ENCODE measurements around the gene LRP5.

Gene LRP5

DNA sequence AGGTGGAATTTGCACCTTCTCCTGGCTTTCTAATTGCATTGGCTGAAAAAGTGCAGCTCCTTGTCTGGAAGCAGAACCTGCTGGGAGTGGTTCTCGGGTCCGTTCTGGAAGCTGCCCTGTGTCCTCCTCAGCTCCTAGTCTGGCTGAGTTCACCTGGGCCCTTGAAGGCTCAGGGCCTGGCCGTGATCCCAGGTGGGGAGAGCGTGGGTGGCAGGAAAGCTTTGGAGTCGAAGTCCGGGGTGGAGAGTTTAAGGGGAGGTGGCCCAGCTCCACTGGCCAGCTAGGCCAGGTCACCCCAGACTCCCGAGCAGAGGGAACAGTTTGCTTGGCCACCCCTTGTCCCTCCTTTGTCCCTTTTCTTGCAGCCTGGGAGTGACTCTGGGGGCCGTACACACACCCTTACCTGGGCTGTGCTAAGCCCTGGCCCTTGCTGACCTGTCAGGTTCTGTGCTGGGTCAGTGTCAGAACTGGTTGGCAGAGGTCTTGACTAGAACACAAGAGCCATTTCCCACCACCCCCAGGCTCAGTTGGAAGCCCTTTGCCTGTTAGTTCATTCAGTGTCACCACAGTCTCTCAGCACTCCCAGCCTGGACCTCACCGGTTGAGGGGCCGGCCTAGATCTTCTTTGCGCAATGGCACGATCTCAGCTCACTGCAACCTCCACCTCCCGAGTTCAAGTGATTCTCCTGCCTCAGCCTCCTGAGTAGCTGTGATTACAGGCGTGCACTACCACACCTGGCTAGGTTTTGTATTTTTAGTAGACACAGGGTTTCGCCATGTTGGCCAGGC is 37.3 kb downstream of the LRP5 start:
- no peak for DNase-seq

DNA sequence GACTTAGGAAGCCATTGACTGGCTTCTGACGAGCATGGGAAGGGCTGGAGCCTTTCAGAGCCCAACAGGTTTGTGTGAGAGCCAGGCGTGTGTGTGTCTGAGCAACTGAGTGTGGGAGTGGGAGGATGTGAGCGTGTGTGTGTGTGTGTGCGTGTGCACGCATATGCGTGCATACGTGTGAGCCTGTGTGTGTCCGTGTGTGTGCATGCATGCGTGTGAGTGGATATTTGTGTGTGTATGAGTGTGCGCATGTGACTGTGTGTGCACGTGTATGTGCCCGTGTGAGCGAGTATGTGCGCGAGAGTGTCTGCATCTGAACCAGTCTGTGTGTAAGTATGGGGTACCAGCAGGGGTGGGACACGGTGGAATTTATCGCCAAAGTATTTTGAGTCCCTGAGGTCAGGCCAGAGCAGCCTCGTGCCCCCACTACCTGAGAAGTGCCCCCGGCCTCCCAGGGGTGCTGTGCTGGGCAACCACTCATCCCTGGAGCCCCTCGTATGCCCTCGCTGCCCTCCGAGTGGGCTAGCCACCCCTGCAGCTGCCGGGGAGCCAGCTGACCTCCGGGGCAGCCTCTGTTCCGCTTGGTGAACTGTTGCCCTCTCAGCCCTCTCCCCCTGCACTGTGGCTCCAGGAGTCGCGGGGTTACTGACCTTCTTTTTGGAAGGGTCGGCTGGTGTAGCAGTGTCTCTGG is 38.5 kb downstream of the LRP5 start:
- no peak for DNase-seq

GRCh38 chr11:68351450-68352275 is 39.3 kb downstream of the LRP5 start:
- no peak for DNase-seq

- no peak for DNase-seq
Measured at GRCh38 chr11:68352591-68352990, 40.2 kb downstream of the LRP5 start.

DNA sequence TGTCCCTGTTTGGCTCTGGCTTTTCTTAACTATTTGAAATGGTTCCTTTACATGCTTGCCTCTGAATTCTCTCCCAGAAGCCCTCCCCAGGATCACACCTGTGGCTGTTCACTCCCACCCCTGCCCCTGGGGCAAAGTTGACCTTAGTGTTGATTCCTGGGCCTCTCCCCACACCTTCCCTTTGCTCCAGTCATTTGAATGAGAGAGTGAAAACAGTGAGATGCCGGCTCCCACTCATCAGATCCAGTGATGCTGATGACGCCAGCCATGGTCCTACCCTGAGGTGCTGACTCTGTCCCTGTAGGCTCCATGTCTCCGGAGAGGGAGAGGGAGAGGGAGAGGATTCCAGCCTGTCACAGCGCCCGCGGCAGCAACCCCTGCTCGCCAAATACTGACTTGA is 40.7 kb downstream of the LRP5 start:
- no peak for DNase-seq

DNA sequence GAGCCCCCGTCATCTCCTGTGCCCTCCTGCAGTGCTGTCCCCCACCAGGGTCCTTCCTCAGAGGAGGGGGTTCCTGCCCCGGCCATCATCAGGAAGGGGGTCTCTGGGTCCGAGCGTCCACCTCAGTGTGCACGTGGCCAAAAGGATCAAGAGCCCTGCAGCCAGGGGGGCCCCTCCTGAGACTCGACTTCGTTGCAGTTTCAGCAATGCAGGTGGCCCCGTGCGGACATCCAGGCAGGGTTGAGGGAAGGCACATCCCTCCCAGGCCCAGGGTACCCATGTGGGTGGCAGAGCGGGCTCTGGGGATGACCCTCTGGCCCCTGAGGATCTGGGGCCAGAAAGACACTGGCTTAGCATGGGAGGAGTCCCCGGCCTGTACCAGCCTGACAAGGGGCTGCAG is 41.3 kb downstream of the LRP5 start:
- DNase-seq = no peak

- no peak for DNase-seq
Measured at GRCh38 chr11:68354148-68354872, 41.9 kb downstream of the LRP5 start.

GRCh38 chr11:68355471-68355870 is 43.1 kb downstream of the LRP5 start:
- DNase-seq = no peak

DNA sequence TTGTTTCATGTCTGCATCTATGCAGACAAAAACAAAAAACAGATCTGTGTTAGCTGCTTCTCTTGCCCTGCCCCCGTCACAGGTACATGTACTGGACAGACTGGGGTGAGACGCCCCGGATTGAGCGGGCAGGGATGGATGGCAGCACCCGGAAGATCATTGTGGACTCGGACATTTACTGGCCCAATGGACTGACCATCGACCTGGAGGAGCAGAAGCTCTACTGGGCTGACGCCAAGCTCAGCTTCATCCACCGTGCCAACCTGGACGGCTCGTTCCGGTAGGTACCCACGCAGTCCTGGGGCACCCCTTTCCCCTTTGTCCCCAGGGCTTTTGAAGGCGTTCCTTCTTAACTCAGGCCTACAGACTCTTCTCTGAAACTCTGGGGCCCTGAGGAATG is 45.2 kb downstream of the LRP5 start:
- DNase-seq = no peak

DNA sequence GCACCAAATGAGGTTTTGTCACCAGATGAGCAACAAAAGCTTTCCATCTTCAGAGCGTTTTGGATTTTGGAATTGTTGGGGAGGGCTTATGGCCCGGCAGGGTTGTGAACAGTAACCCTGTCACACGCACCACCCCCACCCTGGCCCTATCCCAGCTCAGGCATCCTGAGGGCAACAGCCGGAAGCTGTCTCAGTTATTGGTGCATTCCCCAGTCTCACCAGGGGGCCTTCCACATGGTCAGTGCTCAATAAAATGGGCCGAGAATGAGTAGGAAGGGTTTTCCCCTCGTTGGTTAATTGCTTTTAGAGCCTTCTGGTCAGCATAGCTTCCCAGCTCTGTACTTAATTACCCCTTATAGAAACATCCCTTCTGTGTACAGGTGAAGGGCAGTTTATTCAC is 46.0 kb downstream of the LRP5 start:
- DNase-seq = no peak

- no peak for DNase-seq
Measured at GRCh38 chr11:68361702-68362101, 49.3 kb downstream of the LRP5 start.

GRCh38 chr11:68362801-68363379 is 50.5 kb downstream of the LRP5 start:
- no peak for DNase-seq

- DNase-seq = no peak
Measured at GRCh38 chr11:68363776-68364175, 51.4 kb downstream of the LRP5 start.

DNA sequence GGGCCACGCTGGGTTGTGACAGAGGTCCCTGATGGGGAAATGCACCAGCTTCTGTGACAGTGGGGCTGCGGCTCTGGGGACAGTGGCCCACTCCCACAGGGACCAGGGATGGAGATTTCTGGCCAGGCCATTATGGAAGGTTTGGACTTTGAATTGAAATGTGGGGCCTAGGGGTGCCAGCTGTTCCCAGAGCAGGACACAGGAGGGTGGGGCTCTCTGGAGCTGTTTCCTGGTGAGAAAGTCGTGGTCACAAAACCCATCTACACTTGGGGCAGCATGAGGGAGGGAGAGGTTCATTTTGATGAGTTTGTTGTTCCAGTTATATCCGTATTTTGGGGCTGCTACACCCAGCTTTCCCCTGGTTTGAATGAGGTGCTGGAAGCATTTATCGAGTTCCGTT is 52.2 kb downstream of the LRP5 start:
- DNase-seq = no peak

DNA sequence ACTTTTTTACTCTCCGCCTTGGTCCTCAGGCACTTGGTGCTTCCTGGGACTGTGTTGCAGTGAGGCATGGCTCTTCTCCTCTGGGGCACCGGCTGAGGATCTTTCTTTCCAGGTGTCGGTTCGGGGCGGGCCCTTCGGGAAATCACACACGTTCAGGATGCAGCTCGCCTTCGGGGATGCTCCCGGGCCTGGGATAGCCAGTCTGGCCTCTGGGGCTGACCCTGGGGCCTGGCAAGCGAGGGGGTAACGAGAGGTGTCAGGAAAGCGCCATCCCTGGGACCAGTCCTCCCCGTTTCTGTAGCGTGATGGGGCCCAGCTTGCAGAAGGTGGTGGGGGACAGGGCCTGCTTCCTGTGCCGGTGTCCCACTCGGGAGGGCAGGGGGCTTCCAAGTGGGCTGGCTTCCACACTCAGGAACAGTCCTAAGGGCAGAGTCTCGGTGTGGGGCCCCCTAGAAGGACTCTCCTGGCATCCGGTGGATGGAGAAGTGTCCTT is 53.6 kb downstream of the LRP5 start:
- no peak for DNase-seq

GRCh38 chr11:68367252-68367651 is 54.9 kb downstream of the LRP5 start:
- DNase-seq = no peak

DNA sequence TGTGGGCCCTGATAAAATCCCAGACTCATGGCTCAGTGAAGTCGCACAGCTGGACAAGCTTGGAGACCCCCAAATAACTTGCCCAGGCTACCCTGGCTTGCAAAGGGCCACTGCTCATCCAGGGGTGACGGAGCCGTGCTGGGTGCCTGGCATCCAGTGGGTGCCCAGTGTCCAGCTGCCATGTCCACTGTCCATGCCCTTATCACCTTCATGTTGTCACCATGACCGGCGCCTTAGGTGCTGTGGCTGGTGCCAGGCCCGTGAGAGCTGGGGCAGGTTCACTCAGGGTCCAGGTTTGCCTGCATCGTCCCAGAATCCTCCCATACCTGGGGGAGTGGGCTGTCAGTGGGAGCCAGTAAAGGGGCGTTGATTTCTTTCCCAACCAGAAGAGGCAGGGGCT is 57.4 kb downstream of the LRP5 start:
- DNase-seq = no peak

DNA sequence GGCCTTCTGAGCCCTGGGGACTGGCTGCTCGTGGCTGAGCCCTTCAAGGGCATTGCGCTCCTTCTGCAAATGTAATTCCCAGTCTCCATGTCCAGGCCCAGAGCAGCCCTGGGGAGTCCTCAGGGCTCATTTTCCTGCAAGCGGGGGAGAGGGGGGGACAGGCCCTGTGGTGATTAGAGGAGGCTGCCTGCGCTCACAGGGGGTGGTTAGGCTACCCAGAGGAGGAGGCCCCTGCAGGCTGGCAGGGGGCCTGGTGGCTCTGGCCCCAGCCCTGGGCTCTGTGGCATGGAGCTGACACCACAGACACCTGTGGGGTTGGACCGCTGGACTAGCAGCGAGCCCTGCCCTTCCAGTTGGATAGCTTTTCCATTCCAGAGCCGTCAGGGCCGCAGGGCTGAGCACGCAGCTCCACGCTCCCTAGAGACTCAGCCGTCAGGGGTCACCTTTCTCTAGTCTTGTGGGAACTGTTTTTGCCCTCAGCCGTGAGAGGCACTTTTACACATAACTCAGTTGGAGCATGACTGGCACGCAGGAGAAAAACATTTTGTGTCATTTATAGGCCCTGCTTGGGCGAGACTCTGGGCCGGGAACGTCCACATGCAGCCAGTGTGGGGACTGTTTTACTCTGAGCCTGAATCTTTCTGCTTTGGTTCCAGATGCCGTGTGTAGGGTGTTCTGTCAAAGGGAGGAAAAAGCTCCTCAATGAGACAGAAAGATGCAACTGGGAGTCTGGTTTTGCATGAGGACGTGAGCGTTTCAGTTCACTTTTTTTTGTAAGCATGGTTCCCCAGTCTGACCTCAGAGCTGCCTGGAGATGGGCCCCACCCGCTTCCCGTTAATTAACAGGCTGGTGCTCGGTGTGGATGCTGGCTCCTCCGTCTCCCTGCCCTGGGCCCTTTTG is 58.1 kb downstream of the LRP5 start:
- no peak for DNase-seq

GRCh38 chr11:68371171-68372041 is 59.0 kb downstream of the LRP5 start:
- DNase-seq = no peak

GRCh38 chr11:68372114-68372513 is 59.7 kb downstream of the LRP5 start:
- no peak for DNase-seq

All from T-helper 1 cell (primary cell).